ENCODE measurements around the gene RTEL1.

The RTEL1 gene

GRCh38 chr20:63706027-63706695 lies 48.0 kb downstream of the RTEL1 start:
- H3K4me3 ChIP-seq (replicated peaks; ENCODE audit: low read depth, low read length) = peak overlapping the region; percentile 90
- no peak for TF ChIP-seq CTCF (IDR thresholded peaks at IDR 0.05; ENCODE audit: low read depth, low read length, missing control alignments)
- DNase-seq (ENCODE audit: extremely low read depth, low read depth) = no peak

- DNase-seq (ENCODE audit: extremely low read depth, low read depth) = no peak
- peak; percentile 27 for TF ChIP-seq CTCF (IDR thresholded peaks at IDR 0.05; ENCODE audit: low read depth, low read length, missing control alignments)
- H3K4me3 ChIP-seq (replicated peaks; ENCODE audit: low read depth, low read length) = peak overlapping the region; percentile 90
Measured at GRCh38 chr20:63706852-63707557, 48.9 kb downstream of the RTEL1 start.

- no peak for TF ChIP-seq CTCF (IDR thresholded peaks at IDR 0.05; ENCODE audit: low read depth, low read length, missing control alignments)
- no peak for DNase-seq (ENCODE audit: extremely low read depth, low read depth)
Measured at GRCh38 chr20:63707558-63708300, 49.6 kb downstream of the RTEL1 start, which contains the start of the genes ARFRP1 and ZGPAT. ARFRP1 (minus strand) TSS chr20:63707976; CDS start chr20:63707091, 885 bp downstream. ZGPAT (plus strand) TSS chr20:63708039; CDS start chr20:63708581, 542 bp downstream.

GRCh38 chr20:63708301-63709148 lies 50.4 kb downstream of the RTEL1 start:
- DNase-seq (ENCODE audit: extremely low read depth, low read depth) = no peak
- peak overlapping the region; percentile 90 for H3K4me3 ChIP-seq (replicated peaks; ENCODE audit: low read depth, low read length)
- no peak for TF ChIP-seq CTCF (IDR thresholded peaks at IDR 0.05; ENCODE audit: low read depth, low read length, missing control alignments)

More at GRCh38 chr20:63707558-63708300, 49.6 kb downstream of the RTEL1 start, which contains the start of the genes ARFRP1 and ZGPAT:
- H3K4me3 ChIP-seq (replicated peaks; ENCODE audit: low read depth, low read length) = peak within 1 kb of the TSS; percentile 90

GRCh38 chr20:63709149-63709527 lies 51.0 kb downstream of the RTEL1 start:
- TF ChIP-seq CTCF (IDR thresholded peaks at IDR 0.05; ENCODE audit: low read depth, low read length, missing control alignments) = no peak
- H3K4me3 ChIP-seq (replicated peaks; ENCODE audit: low read depth, low read length) = peak overlapping the region; percentile 90
- DNase-seq (ENCODE audit: extremely low read depth, low read depth) = no peak

- no peak overlapping the region for H3K4me3 ChIP-seq (replicated peaks; ENCODE audit: low read depth, low read length)
- no peak for TF ChIP-seq CTCF (IDR thresholded peaks at IDR 0.05; ENCODE audit: low read depth, low read length, missing control alignments)
- no peak for DNase-seq (ENCODE audit: extremely low read depth, low read depth)
Measured at GRCh38 chr20:63711085-63711645, 53.1 kb downstream of the RTEL1 start.

All from HFF-Myc (cell line).